Fibroblast of mammary gland (primary cell): ENCODE results near the gene FAM228B.
"Not testable (repeated sequence)": the region's sequence is repeated elsewhere in the genome, so short reads cannot be mapped to it uniquely, and the experiment has no call there.

Source experiments
- DNase-seq: peaks from one replicate; pipeline ENCODE4 v3.0.0-alpha.2; 2010; ENCODE audit warnings: low read depth
- H3K4me3 ChIP-seq: 2 replicates; pipeline ENCODE4 v1.5.1; 2011; ENCODE audit warnings: low read depth, mild to moderate bottlenecking, low read length, moderate library complexity; ENCODE audit not compliant: control insufficient read depth
- CTCF ChIP-seq: conservative IDR thresholded peaks from 2 replicates; pipeline ENCODE4 v1.5.1; 2011; ENCODE audit warnings: low read depth, low read length, inconsistent platforms; ENCODE audit not compliant: control insufficient read depth, insufficient read depth

The FAM228B gene

DNA sequence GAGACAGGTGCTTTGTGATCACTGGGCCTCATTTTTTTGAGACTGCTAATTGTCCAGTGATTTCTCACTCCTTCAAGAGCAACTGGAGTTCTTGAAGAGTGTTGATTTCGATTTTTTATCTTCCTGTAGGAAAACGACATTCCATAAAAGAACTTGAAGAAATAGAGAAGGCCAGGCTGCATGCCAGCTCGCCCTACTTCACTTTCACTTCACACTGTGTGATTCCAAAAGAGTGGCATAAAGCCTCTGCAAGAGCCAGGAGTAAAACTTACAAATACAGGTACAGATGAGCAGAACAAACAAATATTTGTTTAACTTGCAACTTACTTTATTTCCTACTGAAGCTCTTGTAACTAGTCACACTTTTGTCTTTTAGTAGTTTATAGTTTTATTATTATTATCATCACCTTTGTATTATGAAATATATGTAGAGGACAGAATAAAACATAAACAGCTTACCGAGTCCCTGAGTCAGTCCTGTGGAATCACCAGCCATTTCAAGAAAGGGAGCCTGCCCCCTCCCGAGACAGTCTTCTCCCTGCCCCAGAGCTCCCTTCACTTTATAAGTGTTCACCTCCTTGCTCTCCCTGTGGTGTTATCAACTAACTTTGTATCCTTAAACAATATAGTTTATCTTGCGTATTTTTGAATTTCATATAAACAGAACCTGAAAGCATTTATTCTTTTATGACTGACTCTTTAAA lies 60.2 kb downstream of the FAM228B start:
- no peak for TF ChIP-seq CTCF
- DNase-seq: no peak
- H3K4me3 ChIP-seq: no peak overlapping the region

GRCh38 chr2:24189551-24189950 lies 66.3 kb downstream of the FAM228B start:
- H3K4me3 ChIP-seq: no peak overlapping the region
- DNase-seq: no peak
- TF ChIP-seq CTCF: no peak

DNA sequence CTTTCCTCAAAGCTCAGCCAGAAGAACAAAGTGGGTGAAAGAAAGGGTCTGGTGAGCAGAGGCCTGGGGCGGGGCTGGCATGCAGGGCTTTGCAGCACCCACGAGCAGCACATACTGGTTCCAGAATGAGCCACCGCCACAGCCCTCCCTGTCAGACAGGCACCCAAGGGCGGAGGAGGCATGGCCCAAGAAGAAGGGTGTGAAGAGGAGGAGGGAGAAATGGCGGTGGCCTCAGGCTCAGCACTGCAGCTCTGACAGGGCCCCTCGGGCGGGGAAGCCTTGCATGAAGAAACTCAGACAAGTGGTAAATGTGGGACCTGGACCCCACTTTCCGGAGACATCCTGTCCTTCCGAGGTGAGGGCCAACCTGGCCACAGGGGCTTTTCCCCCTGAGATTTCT lies 67.2 kb downstream of the FAM228B start:
- no peak for DNase-seq
- no peak for TF ChIP-seq CTCF
- H3K4me3 ChIP-seq: no peak overlapping the region

- H3K4me3 ChIP-seq: no peak overlapping the region
- no peak for DNase-seq
- TF ChIP-seq CTCF: no peak
Measured at GRCh38 chr2:24191156-24191555, 67.9 kb downstream of the FAM228B start.

DNA sequence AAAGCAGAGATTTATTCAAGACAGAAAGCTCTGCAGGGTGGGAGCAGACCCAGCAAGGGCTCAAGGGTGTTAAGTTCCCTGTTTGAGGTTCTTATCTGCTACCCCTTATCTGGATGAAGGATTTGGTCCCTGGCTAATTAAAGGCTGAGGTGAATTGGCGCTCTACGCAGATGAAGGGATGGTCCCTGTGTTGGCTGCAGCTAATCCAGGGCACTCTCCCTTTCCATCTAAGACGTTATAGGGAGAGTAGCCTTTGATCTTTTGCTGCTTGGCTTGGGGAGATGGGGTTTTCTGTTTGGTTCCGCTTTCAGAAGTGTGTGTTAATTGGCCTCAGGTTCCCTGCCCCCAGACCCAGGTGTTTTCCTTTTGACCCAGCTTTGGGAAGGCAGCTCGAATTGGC lies 68.6 kb downstream of the FAM228B start:
- no peak for TF ChIP-seq CTCF
- DNase-seq: no peak
- no peak overlapping the region for H3K4me3 ChIP-seq

- not testable (repeated sequence) for DNase-seq
Measured at GRCh38 chr2:24197213-24197612, 73.9 kb downstream of the FAM228B start.

DNA sequence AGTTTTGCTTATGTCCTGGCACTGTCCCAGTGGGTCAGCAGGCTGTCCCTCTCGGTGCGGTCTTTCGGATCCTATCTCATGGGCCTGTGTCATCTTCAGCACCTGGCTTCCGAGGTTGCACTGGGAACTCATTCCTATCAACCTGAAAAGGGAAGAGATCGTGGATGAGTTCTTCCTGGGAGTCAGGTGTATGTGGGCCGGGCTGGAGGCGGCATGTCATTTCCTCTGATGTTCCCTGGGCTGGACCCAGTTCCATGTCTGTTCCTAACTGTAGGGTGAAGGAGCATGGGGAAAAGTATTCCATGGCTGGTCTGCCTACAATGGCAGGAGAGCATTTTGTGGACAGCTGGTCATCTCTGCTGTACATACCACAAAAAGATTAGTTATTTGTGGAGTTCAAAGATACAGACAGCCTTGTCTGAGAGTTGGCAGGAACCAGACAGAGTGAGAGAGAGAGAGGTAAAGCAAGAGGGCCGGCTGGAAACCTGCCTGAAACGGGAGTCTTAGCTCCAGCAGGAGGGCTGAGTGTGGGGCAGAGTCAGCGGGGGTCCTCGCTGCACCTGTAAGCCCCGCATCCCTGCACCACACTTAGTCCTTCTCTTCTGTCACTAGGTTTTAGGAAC lies 76.8 kb downstream of the FAM228B start:
- H3K4me3 ChIP-seq: no peak overlapping the region
- TF ChIP-seq CTCF: no peak
- no peak for DNase-seq

More at GRCh38 chr2:24197213-24197612, 73.9 kb downstream of the FAM228B start:
- H3K4me3 ChIP-seq: not testable (repeated sequence)
